ENCODE measurements around the gene EIF3F.

The EIF3F gene

GRCh38 chr11:8039530-8040260 is 52.6 kb downstream of the EIF3F start:
- no peak for DNase-seq (ENCODE audit: low spot score)

- DNase-seq (ENCODE audit: low spot score) = no peak
Measured at GRCh38 chr11:8040261-8040920, 53.3 kb downstream of the EIF3F start.

- DNase-seq (ENCODE audit: low spot score) = no peak
Measured at GRCh38 chr11:8040921-8041285, 53.8 kb downstream of the EIF3F start.

- no peak for DNase-seq (ENCODE audit: low spot score)
Measured at GRCh38 chr11:8041576-8041975, 54.4 kb downstream of the EIF3F start.

GRCh38 chr11:8043756-8044155 is 56.6 kb downstream of the EIF3F start:
- DNase-seq (ENCODE audit: low spot score) = no peak

GRCh38 chr11:8045839-8046238 is 58.7 kb downstream of the EIF3F start:
- DNase-seq (ENCODE audit: low spot score) = no peak

- no peak for DNase-seq (ENCODE audit: low spot score)
Measured at GRCh38 chr11:8047382-8047781, 60.2 kb downstream of the EIF3F start.

- DNase-seq (ENCODE audit: low spot score) = no peak
Measured at GRCh38 chr11:8049084-8049483, 61.9 kb downstream of the EIF3F start.

Data from NAMALWA (cell line).